ENCODE data around the gene DNAJC18. TPM values are rescaled to one million over a fixed set of nuclear protein-coding genes. Genes with fewer than 3 reads are reported as not detected.
"Not testable (repeated sequence)": the region's sequence is repeated elsewhere in the genome, so short reads cannot be mapped to it uniquely, and the experiment has no call there.

Gene DNAJC18
- 10 to 100 TPM in 1 of 4 donors, 1 to 10 TPM in 2, under 1 TPM in 1; 0.35 to 23.9 (median 3.4) TPM for total RNA-seq

DNA sequence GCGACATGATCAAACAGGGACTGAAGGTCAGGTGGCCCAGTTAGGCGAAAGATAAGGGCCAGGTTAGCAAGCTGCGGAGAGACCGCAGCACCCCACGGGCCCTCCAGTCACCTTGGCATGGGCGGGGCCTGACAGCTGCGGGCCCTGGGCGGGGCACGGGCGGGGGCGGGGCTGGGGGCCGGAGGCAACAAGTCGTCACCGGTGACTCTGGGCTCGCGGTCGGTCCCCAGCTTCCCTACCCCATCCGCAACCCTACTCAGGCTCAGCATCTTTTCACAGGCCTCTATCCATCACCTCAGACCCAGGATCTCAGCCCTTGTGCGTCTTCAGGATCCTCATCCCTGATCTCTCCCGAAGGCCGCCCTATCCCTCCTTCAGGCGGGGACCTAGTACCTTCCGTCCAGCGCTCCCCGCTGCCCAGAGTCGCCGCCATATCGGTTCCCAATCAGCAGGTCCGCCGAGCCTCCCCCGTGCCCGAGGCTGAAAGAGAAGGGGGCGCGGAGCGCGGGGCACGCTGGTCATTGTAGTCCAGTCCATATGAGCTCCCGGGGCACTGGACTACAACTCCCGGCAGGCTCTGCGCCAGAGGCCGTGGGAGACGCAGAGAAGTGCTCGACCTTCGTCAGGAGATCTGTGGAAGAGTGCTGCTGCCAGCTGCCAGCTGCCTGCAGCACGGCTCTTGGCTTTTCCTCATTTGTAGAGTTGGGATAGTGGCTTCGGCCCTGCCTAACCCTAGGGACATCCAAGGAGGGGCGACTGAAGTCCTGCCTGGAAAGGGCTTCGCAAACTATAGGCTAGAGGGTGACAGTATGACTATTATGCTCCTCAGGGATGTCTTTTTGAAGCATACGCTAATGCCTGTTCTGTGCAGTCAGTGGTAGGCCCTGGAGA, at the start of gene DNAJC18:
TSS of gene DNAJC18 (minus strand) at position 513 of the 891 bp plus-strand sequence. CDS start at position 433, 80 bp downstream.
- peak; percentile 10 to 26 for TF ChIP-seq POLR2A (IDR thresholded peaks at IDR 0.05)
- TF ChIP-seq, protein P1, sequence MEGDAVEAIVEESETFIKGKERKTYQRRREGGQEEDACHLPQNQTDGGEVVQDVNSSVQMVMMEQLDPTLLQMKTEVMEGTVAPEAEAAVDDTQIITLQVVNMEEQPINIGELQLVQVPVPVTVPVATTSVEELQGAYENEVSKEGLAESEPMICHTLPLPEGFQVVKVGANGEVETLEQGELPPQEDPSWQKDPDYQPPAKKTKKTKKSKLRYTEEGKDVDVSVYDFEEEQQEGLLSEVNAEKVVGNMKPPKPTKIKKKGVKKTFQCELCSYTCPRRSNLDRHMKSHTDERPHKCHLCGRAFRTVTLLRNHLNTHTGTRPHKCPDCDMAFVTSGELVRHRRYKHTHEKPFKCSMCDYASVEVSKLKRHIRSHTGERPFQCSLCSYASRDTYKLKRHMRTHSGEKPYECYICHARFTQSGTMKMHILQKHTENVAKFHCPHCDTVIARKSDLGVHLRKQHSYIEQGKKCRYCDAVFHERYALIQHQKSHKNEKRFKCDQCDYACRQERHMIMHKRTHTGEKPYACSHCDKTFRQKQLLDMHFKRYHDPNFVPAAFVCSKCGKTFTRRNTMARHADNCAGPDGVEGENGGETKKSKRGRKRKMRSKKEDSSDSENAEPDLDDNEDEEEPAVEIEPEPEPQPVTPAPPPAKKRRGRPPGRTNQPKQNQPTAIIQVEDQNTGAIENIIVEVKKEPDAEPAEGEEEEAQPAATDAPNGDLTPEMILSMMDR (IDR thresholded peaks at IDR 0.05) = no peak
- Histone ChIP-seq H3K27me3 (no peaks in the 10 kb centered on the region), H3K9me3 (no peaks in the 10 kb centered on the region), H3K27ac (peak within 1 kb of the TSS; percentile 88 to 96 (median 94)), H3K36me3 (no peaks in the 10 kb centered on the region), H3K4me1 (peaks cover 0 to 11% (median 2%) of the 10 kb centered on the region in 4 donors), H3K4me3 (peak within 1 kb of the TSS; percentile 67 to 74 (median 70))
- peak; percentile 94 to 98 (median 95) for DNase-seq

DNA sequence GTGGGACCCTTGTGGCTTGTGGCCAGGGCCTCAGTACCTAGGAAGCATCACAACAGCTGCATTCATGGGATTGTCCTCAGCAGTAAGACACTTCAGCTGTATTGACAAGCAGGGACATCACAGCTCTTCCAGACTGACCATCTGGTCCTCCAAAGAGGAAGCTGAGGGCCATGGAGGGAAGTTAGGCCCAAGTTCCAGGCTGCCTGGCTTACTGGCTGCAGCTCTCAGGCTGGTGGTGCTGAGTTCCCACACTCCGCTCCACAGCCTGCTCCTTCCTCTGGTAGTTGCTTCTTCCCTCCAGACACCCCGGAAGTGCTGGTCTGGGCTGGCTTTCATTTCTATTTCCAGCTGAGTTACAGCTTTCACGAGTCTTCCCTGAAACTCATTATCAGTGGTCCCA, 48.9 kb upstream of the DNAJC18 start:
- peak in 1 of 3 donors; percentile 58 for DNase-seq
- H3K36me3 ChIP-seq = no peaks in the 10 kb centered on the region
- no peak overlapping the region for H3K4me3 ChIP-seq
- peaks cover 0 to 9% (median 0%) of the 10 kb centered on the region in 4 donors for H3K4me1 ChIP-seq
- H3K9me3 ChIP-seq = no peaks in the 10 kb centered on the region
- peak overlapping the region in 1 of 4 donors; percentile 7 for H3K27ac ChIP-seq
- no peaks in the 10 kb centered on the region for H3K27me3 ChIP-seq
- no peak for TF ChIP-seq POLR2A (IDR thresholded peaks at IDR 0.05)
- TF ChIP-seq, protein P1 (IDR thresholded peaks at IDR 0.05) = no peak

DNA sequence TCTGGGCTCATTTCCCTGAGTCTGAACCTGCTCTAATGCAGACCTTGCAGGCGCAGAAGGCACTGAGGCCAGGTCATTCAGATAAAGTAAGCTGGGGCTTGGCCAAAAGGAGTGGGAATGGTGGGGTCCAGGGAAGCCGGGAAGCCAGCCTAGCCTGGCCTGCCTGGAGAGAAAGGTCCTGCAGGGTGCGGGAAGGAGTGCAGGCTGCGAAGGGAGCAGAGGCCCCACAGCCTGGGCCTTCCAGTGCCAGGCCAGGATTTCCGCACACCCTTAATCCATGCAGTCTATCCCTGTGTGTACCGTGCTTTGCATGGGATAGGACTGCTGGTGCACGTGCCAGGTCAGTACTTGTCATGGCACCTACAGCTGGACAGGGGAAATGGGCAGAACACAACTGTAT, 46.9 kb upstream of the DNAJC18 start:
- no peak for DNase-seq
- no peak overlapping the region for H3K4me3 ChIP-seq
- H3K9me3 ChIP-seq = no peaks in the 10 kb centered on the region
- no peak overlapping the region for H3K27ac ChIP-seq
- H3K4me1 ChIP-seq = peaks cover 0 to 11% (median 0%) of the 10 kb centered on the region in 4 donors
- no peaks in the 10 kb centered on the region for H3K36me3 ChIP-seq
- no peaks in the 10 kb centered on the region for H3K27me3 ChIP-seq
- no peak for TF ChIP-seq POLR2A (IDR thresholded peaks at IDR 0.05)
- TF ChIP-seq, protein P1 (IDR thresholded peaks at IDR 0.05) = no peak

DNA sequence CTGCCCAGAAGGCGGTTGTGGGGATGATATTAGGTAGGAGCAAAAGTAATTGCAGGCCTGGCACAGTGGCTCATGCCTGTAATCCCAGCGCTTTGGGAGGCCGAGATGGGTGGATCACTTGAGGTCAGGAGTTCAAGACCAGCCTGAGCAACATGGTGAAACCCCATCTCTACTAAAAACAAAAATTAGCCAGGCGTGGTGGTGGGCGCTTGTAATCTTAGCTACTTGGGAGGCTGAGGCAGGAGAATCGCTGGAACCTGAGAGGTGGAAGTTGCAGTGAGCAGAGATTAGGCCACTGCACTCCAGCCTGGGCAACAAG, 43.5 kb upstream of the DNAJC18 start:
- Histone ChIP-seq H3K4me1 (peaks cover 0 to 26% (median 0%) of the 10 kb centered on the region in 4 donors), H3K27ac (peak overlapping the region; percentile 74 to 93 (median 87)), H3K4me3 (peak overlapping the region in 3 of 4 donors; percentile 34 to 55 (median 55))
- H3K9me3 ChIP-seq, H3K36me3 ChIP-seq, H3K27me3 ChIP-seq: not testable (repeated sequence)
- peak in 1 of 3 donors; percentile 7 for DNase-seq

DNA sequence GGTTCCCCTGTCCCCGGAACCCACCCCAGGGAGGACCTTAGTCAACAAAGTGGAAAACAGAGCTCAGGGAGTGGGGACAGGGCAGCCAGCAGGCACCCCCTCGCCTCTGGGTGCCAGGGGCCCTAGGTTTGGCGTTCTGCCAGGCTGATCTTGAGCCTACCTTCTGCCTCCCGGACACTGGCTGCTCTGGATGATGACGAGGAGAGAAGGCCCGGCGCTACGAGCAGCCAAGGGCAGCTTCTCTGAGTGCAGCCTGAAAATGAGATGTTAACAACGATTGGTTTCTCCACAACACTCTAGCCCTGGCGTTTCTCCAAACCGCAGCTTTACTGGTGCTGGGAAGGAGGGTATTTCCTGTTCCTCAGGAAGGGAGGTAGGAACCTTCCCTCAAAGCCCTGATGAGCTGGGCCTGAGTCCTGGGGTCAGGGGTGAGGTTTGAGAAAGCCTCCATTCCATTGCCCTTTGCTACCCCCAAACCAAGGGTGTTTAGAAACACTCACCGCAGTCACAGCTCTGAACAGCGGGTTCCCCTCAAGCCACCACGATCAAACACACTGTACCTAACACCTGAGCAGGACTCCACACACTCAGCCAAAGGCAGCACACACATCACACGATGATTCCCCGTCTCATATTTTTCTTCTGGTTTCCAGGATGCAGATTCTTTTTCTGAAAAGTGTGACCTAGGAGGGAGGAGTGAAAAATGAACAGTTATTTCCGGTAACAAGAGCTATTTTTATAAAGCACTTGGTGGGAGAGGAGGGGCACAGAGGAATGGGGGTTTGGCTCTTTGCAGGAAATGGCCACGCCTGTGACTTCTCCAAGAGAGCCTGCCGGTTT, 42.9 kb upstream of the DNAJC18 start, which contains the start of gene STING1:
TSS of gene STING1 (minus strand) at position 709 of the 840 bp plus-strand sequence. CDS start 1,054 bp downstream, outside the sequence.
- TF ChIP-seq POLR2A (IDR thresholded peaks at IDR 0.05) = no peak
- TF ChIP-seq, protein P1 (IDR thresholded peaks at IDR 0.05) = no peak
- Histone ChIP-seq H3K27ac (peak within 1 kb of the TSS; percentile 74 to 93 (median 87)), H3K4me1 (peaks cover 0 to 26% (median 0%) of the 10 kb centered on the region in 4 donors), H3K4me3 (peak within 1 kb of the TSS; percentile 34 to 55 (median 44)), H3K36me3 (peaks cover 0 to 12% (median 0%) of the 10 kb centered on the region in 3 donors), H3K27me3 (no peaks in the 10 kb centered on the region), H3K9me3 (no peaks in the 10 kb centered on the region)
- DNase-seq = peak; percentile 63 to 87 (median 63)
